GM12878 (cell line): ENCODE results near the gene GEMIN8. TPM values are rescaled to one million over a fixed set of nuclear protein-coding genes. Genes with fewer than 3 reads are reported as not detected.
A peak's percentile ranks its signal among the peaks of the same experiment; 100 is the strongest.

Experiments
- ATF7 ChIP-seq: fragments of 450-650 bp; IDR thresholded peaks from 2 replicates; pipeline ENCODE4 v1.6.1; 2016; ENCODE audit warnings: low read depth, mild to moderate bottlenecking
- BCL11A ChIP-seq: IDR thresholded peaks from 2 replicates; pipeline ENCODE4 v1.6.1; 2011; ENCODE audit warnings: low read depth, low read length
- BMI1 ChIP-seq: fragments of 450-650 bp; IDR thresholded peaks from 2 replicates; pipeline ENCODE4 v1.6.1; 2016; ENCODE audit warnings: mild to moderate bottlenecking, moderate library complexity, borderline replicate concordance
- BRCA1 ChIP-seq: IDR thresholded peaks from 2 replicates; pipeline ENCODE4 v1.6.1; 2011; ENCODE audit warnings: low read depth, low read length, improper control_type of control experiment
- CEBPB ChIP-seq, 2 experiments: fragments of 150-350 bp in 1 of 2; IDR thresholded peaks; 2 replicates each; pipeline ENCODE4 v1.6.1; 2012 to 2014; ENCODE audit warnings: low read depth in 2 of 2, low read length in 2 of 2, borderline replicate concordance in 1 of 2, inconsistent platforms in 1 of 2
- CREB1 ChIP-seq: IDR thresholded peaks from 2 replicates; pipeline ENCODE4 v1.6.1; 2012; ENCODE audit warnings: low read depth, mild to moderate bottlenecking, inconsistent platforms
- CREM ChIP-seq: IDR thresholded peaks from 2 replicates; pipeline ENCODE4 v1.6.1; 2014; ENCODE audit warnings: antibody characterized with exemption, low read depth
- DPF2 ChIP-seq: fragments of 450-650 bp; IDR thresholded peaks from 2 replicates; pipeline ENCODE4 v1.6.1; 2017; ENCODE audit warnings: mild to moderate bottlenecking
- ETV6 ChIP-seq, 2 experiments: fragments of 450-650 bp in 1 of 2; IDR thresholded peaks in 1 of 2; conservative IDR thresholded peaks in 1 of 2; 2 replicates each; pipeline ENCODE4 v1.6.1; 2014; ENCODE audit warnings: antibody characterized with exemption in 1 of 2, borderline replicate concordance in 1 of 2, low read depth in 1 of 2, mild to moderate bottlenecking in 1 of 2, moderate library complexity in 1 of 2
- GATAD2B ChIP-seq: fragments of 450-650 bp; conservative IDR thresholded peaks from 2 replicates; pipeline ENCODE4 v1.6.1; 2017; ENCODE audit warnings: low read depth, mild to moderate bottlenecking, moderate library complexity
- HDAC6 ChIP-seq: fragments of 200-600 bp; sonication (generic); IDR thresholded peaks from one replicate; pipeline ENCODE4 v1.8.0; 2017; ENCODE audit warnings: antibody characterized with exemption; ENCODE audit not compliant: unreplicated experiment
- IKZF2 ChIP-seq, 2 experiments: fragments of 450-650 bp; IDR thresholded peaks; 2 replicates each; pipeline ENCODE4 v1.6.1; 2017; ENCODE audit warnings: mild to moderate bottlenecking in 2 of 2, moderate library complexity in 2 of 2
- IRF4 ChIP-seq: IDR thresholded peaks from 2 replicates; pipeline ENCODE4 v1.6.1; 2011; ENCODE audit warnings: low read depth, low read length
- NFYB ChIP-seq: IDR thresholded peaks from 2 replicates; pipeline ENCODE4 v1.6.1; 2011; ENCODE audit warnings: low read depth, mild to moderate bottlenecking, low read length, improper control_type of control experiment, moderate library complexity; ENCODE audit not compliant: insufficient read depth
- POLR2AphosphoS2 ChIP-seq: IDR thresholded peaks from 2 replicates; pipeline ENCODE4 v1.6.1; 2011; ENCODE audit warnings: low read depth, mild to moderate bottlenecking, low read length, improper control_type of control experiment, moderate library complexity
- SMC3 ChIP-seq: IDR thresholded peaks from 2 replicates; pipeline ENCODE4 v1.6.1; 2011; ENCODE audit warnings: low read length, improper control_type of control experiment, borderline replicate concordance
- SP1 ChIP-seq: IDR thresholded peaks from one replicate; pipeline ENCODE4 v1.6.1; 2011; ENCODE audit warnings: low read depth, low read length
- SUPT20H ChIP-seq: IDR thresholded peaks from 2 replicates; pipeline ENCODE4 v1.6.1; 2011; ENCODE audit warnings: low read depth, mild to moderate bottlenecking, low read length, moderate library complexity, borderline replicate concordance; ENCODE audit not compliant: control insufficient read depth
- SUZ12 ChIP-seq: fragments of 200-600 bp; sonication (generic); IDR thresholded peaks from one replicate; pipeline ENCODE4 v1.6.1; 2018; ENCODE audit warnings: antibody characterized with exemption, mild to moderate bottlenecking; ENCODE audit not compliant: unreplicated experiment
- polyA plus RNA-seq, 11 experiments: library from polyadenylated mRNA; depleted of rRNA in 4 of 11; unstranded in 6 of 11; stranded (reverse) in 5 of 11; fragments of >200 nt; fragmentation: Nextera tagmentation in 4 of 11; fragmentation: Illumina TruSeq in 1 of 11; extraction: Ambion mirVana in 4 of 11; extraction: Trizol in 1 of 11; gene quantifications; 1 replicate in 1 of 11; 2 replicates in 10 of 11; pipeline versions ENCODE4 v1.2.1 to v1.2.3, GENCODE V29; 2011 to 2016; ENCODE audit warnings: inconsistent platforms in 2 of 11, missing spikeins in 2 of 11, low read depth in 1 of 11
- total RNA-seq, 4 experiments: library from RNA; depleted of rRNA in 3 of 4; stranded (reverse); fragments of >200 nt in 3 of 4; fragmentation: Illumina TruSeq in 1 of 4; extraction: Trizol in 1 of 4; gene quantifications; 2 replicates each; pipeline versions ENCODE4 v1.2.1 to v1.2.3, GENCODE V29; 2013 to 2021
- TF ChIP-seq, protein P1 (sequence below): fragments of 450-650 bp; IDR thresholded peaks from 2 replicates; pipeline ENCODE4 v1.6.1; 2017; ENCODE audit warnings: mild to moderate bottlenecking
- TF ChIP-seq, protein P2 (sequence below): IDR thresholded peaks from 2 replicates; pipeline ENCODE4 v1.6.1; 2011; ENCODE audit warnings: borderline replicate concordance, low read depth, mild to moderate bottlenecking, moderate library complexity, low read length; ENCODE audit not compliant: insufficient read depth, poor library complexity, severe bottlenecking
- TF ChIP-seq, protein P3 (sequence below): IDR thresholded peaks from 2 replicates; pipeline ENCODE4 v1.6.1; 2011; ENCODE audit warnings: mild to moderate bottlenecking, low read depth, low read length, moderate library complexity; ENCODE audit not compliant: insufficient replicate concordance
- TF ChIP-seq, protein P4 (sequence below): fragments of 450-650 bp; IDR thresholded peaks from 2 replicates; pipeline ENCODE4 v1.6.1; 2017; ENCODE audit warnings: mild to moderate bottlenecking, low read depth, inconsistent platforms; ENCODE audit not compliant: poor library complexity, severe bottlenecking

GEMIN8 gene
- total and polyA plus RNA-seq, 10 of the 15 experiments (the other 5 are each of a cell fraction or from before 2014, with no cell fraction given), result 18.4 to 87.0 (median 27.7) TPM

DNA sequence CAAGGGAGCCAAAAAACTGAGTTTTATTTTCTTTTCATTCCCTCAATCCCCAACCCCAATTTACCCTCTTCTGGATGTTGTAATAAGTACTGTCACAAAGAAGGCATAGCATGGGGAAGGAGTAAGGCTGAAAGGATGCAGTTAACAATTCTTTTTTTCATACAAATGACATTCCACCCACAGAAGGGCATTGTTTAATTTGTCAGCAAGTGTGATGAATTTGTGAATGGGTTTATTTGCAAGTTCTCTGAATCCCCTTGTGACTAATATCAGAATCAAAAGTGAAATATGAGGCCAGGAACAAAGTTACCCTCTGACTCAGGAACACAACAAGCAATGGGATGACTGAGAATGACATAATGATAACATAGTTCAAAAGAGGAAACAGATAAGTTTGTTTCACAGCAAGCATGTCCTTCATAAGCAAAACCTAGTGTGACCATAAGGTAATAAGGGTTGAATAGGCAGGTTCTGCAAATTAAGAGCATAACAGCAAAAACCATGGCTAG lies 2.1 kb downstream of the GEMIN8 start (continued):
- TF ChIP-seq, protein P1, sequence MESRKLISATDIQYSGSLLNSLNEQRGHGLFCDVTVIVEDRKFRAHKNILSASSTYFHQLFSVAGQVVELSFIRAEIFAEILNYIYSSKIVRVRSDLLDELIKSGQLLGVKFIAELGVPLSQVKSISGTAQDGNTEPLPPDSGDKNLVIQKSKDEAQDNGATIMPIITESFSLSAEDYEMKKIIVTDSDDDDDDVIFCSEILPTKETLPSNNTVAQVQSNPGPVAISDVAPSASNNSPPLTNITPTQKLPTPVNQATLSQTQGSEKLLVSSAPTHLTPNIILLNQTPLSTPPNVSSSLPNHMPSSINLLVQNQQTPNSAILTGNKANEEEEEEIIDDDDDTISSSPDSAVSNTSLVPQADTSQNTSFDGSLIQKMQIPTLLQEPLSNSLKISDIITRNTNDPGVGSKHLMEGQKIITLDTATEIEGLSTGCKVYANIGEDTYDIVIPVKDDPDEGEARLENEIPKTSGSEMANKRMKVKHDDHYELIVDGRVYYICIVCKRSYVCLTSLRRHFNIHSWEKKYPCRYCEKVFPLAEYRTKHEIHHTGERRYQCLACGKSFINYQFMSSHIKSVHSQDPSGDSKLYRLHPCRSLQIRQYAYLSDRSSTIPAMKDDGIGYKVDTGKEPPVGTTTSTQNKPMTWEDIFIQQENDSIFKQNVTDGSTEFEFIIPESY, result no peak
- TF ChIP-seq IKZF2 (IDR thresholded peaks at IDR 0.05) (peak; percentile 76 to 81), ATF7 (peak; percentile 97), CREB1 (peak; percentile 84), SMC3 (no peak), POLR2AphosphoS2 (no peak), SP1 (no peak), IRF4 (peak; percentile 81), DPF2 (peak; percentile 52; the same call in 1 of the 2 replicates), CREM (peak; percentile 78), SUPT20H (no peak), BCL11A (peak; percentile 62; the same call in 1 of the 2 replicates), HDAC6 (no peak), ETV6 (conservative IDR thresholded peaks at IDR 0.05 in 1 of 2, IDR thresholded peaks at IDR 0.05 in 1 of 2; ENCODE audit: borderline replicate concordance in 1 of 2, low read depth in 1 of 2) (peak in 1 of 2 experiments; percentile 60; a peak in 1 of 4 replicates), BMI1 (peak; percentile 27; the same call in 1 of the 2 replicates), BRCA1 (no peak), GATAD2B (no peak), SUZ12 (no peak), NFYB (no peak), CEBPB (IDR thresholded peaks at IDR 0.05; ENCODE audit: borderline replicate concordance in 1 of 2, low read depth in 2 of 2, low read length in 2 of 2) (0 out of 4 replicates have a peak, but pooled peaks of 1 of the 2 experiments have one; percentile 43)
- TF ChIP-seq, protein P2, sequence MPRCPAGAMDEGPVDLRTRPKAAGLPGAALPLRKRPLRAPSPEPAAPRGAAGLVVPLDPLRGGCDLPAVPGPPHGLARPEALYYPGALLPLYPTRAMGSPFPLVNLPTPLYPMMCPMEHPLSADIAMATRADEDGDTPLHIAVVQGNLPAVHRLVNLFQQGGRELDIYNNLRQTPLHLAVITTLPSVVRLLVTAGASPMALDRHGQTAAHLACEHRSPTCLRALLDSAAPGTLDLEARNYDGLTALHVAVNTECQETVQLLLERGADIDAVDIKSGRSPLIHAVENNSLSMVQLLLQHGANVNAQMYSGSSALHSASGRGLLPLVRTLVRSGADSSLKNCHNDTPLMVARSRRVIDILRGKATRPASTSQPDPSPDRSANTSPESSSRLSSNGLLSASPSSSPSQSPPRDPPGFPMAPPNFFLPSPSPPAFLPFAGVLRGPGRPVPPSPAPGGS, result peak; percentile 56
- TF ChIP-seq, protein P3, sequence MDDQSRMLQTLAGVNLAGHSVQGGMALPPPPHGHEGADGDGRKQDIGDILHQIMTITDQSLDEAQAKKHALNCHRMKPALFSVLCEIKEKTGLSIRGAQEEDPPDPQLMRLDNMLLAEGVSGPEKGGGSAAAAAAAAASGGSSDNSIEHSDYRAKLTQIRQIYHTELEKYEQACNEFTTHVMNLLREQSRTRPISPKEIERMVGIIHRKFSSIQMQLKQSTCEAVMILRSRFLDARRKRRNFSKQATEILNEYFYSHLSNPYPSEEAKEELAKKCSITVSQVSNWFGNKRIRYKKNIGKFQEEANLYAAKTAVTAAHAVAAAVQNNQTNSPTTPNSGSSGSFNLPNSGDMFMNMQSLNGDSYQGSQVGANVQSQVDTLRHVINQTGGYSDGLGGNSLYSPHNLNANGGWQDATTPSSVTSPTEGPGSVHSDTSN, result no peak
- TF ChIP-seq, protein P4, sequence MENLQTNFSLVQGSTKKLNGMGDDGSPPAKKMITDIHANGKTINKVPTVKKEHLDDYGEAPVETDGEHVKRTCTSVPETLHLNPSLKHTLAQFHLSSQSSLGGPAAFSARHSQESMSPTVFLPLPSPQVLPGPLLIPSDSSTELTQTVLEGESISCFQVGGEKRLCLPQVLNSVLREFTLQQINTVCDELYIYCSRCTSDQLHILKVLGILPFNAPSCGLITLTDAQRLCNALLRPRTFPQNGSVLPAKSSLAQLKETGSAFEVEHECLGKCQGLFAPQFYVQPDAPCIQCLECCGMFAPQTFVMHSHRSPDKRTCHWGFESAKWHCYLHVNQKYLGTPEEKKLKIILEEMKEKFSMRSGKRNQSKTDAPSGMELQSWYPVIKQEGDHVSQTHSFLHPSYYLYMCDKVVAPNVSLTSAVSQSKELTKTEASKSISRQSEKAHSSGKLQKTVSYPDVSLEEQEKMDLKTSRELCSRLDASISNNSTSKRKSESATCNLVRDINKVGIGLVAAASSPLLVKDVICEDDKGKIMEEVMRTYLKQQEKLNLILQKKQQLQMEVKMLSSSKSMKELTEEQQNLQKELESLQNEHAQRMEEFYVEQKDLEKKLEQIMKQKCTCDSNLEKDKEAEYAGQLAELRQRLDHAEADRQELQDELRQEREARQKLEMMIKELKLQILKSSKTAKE, result no peak
